Measurements from ENCODE around the gene LIMS2.

LIMS2 gene

DNA sequence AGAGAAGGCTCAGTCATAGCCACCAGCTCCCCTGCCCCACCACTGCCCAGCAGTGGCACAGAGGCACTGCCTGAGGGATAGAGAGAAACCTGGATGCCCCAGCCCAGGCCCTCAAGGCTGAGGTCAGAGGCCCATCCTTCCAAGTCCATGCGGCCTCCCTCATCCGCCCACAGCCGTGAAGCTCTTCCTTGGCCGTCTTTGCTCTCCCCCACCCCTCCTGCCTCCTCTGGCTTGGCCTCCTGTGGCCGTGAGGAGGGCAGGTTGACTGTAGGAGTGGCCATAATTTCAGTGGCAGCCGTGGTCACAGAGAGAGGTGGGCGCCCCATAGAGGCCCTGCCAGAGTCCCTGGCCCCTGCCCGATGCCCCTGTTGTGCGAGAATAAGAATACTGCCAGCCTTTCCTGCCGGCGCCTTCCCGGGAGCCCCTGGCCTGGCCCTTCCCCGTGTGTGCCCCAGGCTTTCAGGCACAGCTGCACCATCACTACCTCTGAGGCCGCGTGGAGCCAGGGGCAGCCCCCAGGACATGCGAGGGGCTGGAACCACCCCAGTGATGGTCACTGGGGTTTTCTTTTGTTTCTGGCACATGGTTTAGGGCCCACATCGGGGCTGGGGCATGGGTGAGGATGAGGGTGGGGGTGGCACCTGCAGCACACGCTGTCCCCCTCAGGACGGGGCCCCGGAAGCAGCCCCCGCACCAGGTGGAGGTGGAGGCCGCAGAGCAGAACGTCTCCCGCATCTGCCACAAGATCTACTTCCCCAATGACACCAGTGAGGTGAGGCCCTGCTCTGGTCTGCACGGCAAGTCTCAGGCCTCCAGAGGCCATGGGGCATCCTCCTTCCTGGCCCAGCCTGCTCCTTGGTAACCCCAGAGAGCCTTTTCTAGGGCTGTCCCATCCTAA lies 42.5 kb downstream of the LIMS2 start:
- DNase-seq, result no peak

GRCh38 chr2:127631997-127632581 lies 43.2 kb downstream of the LIMS2 start:
- DNase-seq, result no peak

DNA sequence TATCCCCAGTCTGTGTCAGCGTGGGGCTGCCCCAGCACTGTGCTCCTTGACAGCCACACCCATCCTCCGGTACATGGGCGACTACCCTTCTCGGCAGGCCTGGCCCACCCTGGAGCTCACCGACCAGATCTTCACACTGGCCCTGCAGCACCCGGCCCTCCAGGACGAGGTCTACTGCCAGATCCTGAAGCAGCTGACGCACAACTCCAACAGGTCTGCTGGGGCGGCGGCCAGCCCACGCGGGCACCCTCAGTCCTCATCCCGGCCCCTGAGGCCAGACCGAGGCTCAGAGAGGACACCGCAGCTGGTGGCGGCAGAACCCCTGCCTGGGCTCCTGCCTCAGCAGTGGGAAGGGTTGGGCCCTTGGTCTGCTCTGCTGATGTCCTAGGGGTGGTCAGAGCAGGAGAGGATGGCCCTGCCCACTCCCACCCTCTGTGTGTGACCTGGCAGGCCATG lies 43.8 kb downstream of the LIMS2 start:
- DNase-seq, result no peak

DNA sequence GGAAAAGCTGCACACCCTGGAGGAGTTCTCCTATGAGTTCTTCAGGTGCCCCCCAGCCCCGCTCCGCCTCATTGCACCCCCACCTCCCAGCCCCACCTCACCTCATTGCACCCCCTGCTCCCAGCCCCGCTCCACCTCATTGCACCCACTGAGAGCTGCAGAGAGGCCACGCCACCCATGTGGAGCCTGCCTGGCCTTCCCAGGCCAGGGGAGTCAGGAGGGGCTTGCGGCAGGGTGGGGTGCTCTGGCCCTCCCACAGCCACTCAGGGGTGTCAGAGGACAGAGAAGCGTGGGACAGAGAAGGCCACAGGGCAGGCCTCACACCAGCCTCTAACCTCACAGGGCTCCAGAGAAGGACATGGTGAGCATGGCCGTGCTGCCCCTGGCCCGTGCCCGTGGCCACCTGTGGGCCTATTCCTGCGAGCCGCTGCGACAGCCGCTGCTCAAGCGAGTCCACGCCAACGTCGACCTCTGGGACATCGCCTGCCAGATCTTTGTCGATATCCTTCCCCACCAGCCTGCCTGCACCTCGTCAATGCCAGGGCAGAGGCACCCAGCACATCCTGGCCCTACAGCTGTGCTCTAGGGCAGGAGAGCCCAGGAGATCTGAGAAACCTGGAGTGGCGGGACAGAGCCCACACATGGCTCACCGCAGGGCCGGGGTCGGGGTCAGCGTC lies 44.3 kb downstream of the LIMS2 start:
- DNase-seq, result no peak

DNA sequence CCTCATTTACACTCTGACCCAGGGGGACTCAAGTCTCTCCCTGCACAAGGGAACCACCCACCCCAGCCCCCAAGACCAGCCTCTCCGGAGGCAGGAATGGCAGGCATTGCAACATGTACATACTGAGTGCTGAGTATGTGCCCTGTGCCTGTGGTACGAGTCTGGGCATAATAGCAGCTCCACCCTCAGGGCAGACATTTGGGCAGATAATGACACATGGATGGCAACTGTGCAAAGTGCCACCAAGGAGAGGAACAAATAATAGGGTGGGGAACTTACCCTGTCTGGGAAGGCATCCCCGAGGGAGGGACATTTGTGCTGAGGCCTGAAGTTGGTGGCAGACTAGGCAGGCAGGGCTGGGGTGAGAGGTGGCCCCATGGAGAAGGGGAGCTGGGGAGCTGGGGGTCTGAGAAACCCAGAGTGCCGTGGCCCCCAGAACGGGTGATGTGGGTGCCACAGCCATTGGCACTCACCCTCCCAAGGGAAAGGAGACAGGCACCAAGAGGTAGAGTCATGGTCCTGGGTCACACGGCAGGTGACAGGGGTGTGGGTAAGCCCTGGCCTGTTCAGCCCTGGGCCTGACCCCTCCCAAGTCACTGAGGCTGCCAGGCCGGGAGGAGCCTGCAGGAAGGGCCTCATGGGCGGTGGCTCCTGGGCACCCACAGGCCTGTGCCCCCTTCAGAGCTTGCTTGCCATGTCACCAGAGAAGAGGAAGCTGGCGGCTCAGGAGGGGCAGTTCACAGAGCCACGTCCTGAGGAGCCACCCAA lies 45.0 kb downstream of the LIMS2 start:
- no peak for DNase-seq

DNA sequence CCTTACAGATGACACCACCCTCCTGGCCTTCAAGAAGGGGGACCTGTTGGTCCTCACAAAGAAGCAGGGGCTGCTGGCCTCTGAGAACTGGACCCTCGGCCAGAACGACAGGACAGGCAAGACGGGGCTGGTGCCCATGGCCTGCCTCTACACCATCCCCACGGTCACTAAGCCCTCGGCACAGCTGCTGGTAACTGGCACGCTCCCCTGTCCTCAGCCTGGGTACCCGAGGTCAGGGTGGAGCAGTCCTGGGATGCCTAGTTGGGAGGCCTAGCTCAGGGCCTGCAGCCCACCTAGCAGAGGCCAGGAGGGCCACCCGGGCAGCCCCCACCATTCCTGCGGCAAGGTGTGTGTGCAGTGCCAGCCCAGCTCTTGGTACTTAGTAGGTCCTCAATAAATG lies 45.7 kb downstream of the LIMS2 start:
- DNase-seq, result no peak

DNA sequence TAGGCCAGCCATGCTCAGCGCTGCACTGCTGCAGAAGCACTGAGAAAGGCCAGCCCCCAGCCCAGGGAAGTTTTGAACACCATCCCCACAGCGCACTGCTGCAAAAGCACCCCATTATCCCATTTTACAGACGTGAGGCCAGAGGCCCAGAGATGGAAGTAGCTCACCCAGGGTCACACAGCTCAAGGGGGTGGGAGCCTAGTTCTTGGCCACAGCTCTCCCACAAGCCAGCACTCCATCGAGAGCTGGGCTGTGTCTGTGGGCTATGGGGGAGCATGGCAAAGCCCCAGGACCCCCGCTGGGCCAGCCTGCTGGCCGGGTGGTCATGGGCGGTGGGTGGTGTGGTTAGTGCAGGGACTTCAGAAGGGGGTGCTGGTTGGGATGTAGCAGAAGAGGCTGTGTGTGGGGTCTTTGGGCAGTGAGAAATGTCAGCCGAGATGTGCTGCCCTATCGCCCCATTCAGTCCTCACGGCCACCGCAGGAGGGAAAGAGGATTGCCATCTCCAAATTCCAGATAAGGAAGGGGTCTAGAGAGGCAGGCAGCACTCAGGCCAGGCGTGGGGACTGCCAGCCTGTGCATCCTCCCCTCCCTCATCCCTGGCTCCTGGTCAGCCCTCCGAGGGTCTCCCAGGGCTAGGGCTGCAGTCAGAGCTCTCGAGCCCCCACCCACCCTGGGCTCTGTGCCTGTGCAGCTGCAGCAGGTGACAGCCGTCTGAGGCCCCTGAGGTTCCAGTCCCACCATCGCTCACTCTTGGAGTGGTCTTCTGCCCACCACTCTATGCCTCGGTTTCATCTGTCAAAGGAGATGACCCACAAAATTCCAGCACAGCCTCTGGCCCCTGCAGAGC lies 46.3 kb downstream of the LIMS2 start:
- no peak for DNase-seq

DNA sequence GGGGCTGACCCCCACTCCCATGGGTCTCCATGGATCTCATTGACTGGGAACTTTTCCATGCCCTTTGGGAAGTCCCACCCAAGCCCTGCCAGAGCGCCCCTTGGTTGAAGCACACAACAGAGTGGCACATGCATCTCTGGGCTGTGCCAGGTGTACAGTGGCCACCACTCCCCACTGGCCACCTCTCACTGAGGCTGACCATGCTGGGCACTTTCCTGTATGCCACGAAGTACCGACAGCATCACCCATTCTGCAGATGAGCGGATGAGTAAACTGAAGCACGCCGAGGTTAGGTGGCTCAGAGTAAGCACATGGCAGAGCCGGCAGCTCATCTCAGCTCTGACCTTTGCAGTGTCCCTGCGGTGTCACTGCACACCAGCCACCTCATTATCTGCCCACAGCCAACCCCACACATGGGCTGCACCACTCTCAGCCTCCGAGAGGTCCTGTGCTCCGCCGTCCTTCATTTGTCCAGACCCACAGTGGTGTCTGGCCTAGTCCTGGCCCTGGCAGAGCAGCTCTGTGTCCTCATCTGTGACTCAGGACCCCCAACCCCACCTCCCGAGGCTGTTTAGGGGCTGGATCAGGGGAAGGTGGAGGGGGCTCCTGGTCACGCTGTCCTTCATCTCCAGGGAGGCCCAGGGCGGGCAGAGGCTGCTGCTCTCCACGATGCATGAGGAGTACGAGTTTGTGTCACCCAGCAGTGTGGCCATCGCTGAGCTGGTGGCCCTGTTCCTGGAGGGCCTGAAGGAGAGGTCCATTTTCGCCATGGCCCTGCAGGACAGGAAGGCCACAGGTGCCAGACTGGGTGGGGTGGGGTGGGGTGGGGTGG lies 47.4 kb downstream of the LIMS2 start:
- no peak for DNase-seq

DNA sequence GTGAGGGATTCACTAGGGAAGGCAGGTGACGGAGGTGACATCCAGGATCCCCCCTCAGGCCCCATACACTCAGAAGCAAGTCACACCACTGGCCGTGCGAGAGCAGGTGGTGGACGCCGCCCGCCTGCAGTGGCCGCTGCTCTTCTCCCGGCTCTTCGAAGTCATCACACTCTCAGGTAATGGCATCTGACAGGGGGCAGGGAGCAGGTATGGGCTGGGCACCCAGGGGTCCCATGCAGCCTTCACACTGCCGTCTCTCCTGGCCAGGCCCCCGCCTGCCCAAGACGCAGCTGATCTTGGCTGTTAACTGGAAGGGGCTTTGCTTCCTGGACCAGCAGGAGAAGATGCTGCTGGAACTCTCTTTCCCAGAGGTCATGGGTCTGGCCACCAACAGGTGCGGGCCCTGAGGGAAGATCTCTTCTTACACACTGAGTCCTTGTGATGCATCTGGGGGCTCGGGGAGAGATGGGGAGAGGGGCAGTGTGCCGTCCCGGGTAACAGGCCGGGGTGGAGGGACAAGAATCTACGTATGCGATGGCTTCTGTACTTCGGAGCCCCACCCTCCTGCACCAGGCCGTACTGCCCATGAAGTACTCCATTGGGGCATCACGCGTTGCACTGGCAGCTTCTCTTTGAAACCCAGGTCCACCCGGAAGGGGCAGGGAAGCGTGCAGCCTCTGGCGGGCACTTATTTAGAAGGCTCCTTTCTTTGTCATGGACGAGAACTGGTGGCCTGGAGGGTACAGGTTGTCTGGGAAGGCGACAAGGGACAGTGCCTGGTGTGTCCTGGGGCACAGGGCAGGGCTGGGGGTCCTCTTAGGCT lies 48.2 kb downstream of the LIMS2 start:
- DNase-seq, result no peak

GRCh38 chr2:127626175-127626574 lies 49.2 kb downstream of the LIMS2 start:
- no peak for DNase-seq

DNA sequence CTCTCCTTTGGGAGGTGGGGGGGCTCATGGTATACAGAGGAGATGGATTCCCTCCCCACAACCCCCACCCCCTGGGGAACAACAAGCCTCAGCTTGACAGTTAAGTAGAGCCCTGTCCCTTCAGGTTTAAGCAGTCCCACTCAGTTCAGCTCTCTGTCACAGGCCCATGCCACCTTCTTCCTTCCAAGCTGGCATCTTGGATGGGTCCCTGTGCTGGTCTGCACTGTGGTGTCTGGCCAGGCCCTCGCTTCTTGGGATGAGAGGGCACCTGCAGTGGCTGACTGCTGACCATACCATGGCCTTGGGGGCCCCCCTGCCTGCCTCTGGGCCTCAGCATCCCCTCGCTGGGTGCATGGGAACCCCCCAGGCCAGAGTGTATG lies 49.8 kb downstream of the LIMS2 start:
- no peak for DNase-seq

DNA sequence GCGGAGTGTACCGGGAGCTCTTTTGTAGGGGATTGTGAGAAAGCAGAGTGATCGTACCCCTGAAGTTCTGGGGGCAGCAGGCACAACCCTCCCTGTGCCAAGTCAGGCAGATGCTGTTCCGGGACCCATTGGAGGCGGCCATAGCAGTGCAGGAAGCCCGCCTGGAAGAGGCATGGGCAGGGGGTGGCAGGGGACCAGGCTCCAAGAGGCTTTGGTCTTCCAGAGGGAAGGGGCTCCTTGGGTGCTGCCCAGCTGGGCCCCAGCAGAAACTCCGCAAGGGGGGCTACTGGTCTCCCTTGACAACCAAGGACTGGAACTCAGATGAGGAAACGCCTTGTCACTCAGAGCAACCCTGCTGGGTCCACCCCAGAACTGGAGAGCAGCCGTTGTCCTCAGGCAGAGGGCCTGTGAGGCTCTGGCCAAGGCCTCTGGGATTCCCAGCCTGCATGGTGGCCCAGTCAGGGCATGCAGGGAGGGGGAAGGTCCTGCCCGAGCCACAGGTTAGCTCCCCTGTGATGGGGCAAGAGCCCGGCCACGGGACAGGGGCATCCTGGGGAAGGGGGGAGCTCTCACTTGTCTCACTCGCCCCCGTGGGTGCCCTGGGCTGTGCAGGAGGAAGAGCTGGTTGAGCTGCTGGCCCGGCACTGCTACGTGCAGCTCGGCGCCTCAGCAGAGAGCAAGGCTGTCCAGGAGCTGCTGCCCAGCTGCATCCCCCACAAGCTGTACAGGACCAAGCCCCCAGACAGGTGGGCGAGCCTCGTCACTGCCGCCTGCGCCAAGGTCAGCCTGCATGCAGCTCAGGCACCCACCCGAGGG lies 50.4 kb downstream of the LIMS2 start:
- no peak for DNase-seq

DNA sequence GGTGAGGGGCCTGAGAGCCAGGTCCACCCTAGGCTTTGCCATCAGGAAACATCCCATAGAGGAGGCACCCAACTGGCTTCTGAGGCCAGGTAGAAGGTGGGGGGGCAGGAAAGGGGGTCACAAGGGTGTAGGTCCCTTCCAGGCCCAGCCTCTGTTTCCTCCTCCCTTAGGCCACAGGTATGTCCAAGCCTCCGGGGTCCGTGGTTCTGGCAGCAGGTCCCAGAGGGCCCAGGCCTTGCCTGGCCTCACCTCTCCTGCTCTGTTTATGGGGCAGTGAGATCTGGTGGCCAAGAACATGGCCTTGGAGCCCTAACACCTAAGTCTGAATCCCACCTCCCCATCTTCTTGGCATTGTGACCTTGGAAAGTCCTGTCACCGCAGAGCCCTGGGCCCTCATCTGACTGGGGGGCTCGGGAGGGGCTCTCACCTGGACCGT lies 51.0 kb downstream of the LIMS2 start:
- DNase-seq, result no peak

DNA sequence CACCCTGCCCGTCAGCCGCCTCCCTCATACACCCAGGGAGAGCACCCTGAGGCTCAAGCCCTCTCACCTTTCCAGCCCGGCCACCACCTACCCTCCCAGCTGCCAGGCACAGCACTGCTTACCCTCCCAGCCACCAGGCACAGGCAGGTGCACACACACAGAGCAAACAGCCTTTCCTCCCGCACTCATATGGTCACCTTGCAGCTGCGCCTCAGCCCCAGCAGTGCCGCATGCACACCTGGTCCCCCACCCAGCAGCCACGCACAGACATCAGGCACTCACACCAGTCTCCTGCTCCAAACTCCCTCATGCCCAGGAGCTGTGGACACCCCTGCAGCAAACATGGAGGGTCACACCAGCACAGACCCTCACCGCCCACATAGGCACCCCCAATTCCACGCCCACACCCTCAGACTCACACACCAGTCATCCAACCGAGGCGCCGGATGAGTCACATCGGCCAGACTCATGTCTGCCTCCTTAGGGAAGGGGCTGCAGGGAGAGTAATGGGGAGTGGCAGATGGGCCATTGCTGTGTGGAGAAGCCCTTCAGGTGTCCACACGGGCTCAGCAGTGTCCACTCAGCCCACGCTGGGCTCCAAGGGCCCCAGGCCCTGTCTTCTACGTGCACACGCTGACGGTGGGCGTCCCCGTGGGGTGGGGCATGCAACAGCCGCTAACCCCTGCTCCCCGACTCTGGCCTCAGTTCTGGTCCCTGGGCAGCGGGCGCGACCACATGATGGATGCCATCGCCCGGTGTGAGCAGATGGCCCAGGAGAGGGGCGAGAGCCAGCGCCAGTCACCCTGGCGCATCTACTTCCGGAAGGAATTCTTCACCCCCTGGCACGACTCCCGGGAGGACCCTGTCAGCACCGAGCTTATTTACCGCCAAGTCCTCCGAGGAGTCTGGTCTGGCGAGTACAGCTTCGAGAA lies 51.7 kb downstream of the LIMS2 start:
- DNase-seq, result no peak

GRCh38 chr2:127622561-127623387 lies 52.6 kb downstream of the LIMS2 start:
- no peak for DNase-seq

- DNase-seq, result no peak
Measured at GRCh38 chr2:127621981-127622431, 53.3 kb downstream of the LIMS2 start.

DNA sequence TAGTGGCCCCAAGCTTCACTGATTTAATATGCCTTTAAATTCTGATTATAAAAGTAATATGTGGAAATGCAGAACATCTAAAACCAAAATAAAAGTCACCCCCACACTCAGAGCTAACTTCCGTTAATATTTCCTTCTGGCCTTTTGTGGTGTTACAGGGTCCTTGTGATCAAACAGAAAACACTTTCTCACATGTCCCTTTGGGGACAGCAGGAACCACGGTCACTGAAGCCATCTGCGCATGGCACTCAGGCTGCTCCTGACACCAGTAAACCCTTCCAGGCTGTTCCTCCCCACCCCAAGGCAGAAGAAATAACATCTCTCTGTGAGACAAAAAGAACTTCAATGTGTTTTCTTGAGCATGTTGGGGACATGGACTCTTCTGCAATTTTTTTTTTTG lies 54.5 kb downstream of the LIMS2 start:
- no peak for DNase-seq
